Body of pancreas (tissue), 4 donors: ENCODE results near the gene REST.

Source experiments
- CTCF ChIP-seq, 7 experiments: fragments of 450-650 bp in 4 of 7; fragments of 200-600 bp in 3 of 7; sonication (generic) in 3 of 7; IDR thresholded peaks; one replicate each; pipeline ENCODE4 v1.5.1; 2016 to 2019; ENCODE audit warnings: antibody characterized with exemption in 7 of 7
- POLR2A ChIP-seq, 3 donors: fragments of 450-650 bp; IDR thresholded peaks; one replicate each; pipeline ENCODE4 v1.6.1; 2016; ENCODE audit warnings: antibody characterized with exemption in 3 of 3, mild to moderate bottlenecking in 2 of 3

- TF ChIP-seq POLR2A (IDR thresholded peaks at IDR 0.05) (no peak), CTCF (IDR thresholded peaks at IDR 0.05) (no peak)
These were observed 27.7 kb upstream of the REST start for GRCh38 chr4:56879996-56880395.
